ENCODE results near the gene FGF5.
"Not testable (repeated sequence)": the region's sequence is repeated elsewhere in the genome, so short reads cannot be mapped to it uniquely, and the experiment has no call there.

The FGF5 gene

GRCh38 chr4:80295826-80296225, 29.4 kb downstream of the FGF5 start:
- no peak for DNase-seq (ENCODE audit: low read depth)

- DNase-seq (ENCODE audit: low read depth), result no peak
These were observed 35.4 kb downstream of the FGF5 start for GRCh38 chr4:80301884-80302283.

GRCh38 chr4:80302616-80303223, 36.3 kb downstream of the FGF5 start:
- DNase-seq (ENCODE audit: low read depth), result no peak

- no peak for DNase-seq (ENCODE audit: low read depth)
These were observed 39.0 kb downstream of the FGF5 start for GRCh38 chr4:80305466-80305865.

- DNase-seq (ENCODE audit: low read depth), result no peak
These were observed 39.8 kb downstream of the FGF5 start for GRCh38 chr4:80306260-80306659.

- DNase-seq (ENCODE audit: low read depth), result no peak
These were observed 40.8 kb downstream of the FGF5 start for GRCh38 chr4:80307183-80307735.

GRCh38 chr4:80307774-80308465, 41.5 kb downstream of the FGF5 start:
- no peak for DNase-seq (ENCODE audit: low read depth)

GRCh38 chr4:80308466-80308822, 42.0 kb downstream of the FGF5 start:
- DNase-seq (ENCODE audit: low read depth), result no peak

GRCh38 chr4:80309294-80310004, 43.0 kb downstream of the FGF5 start:
- DNase-seq (ENCODE audit: low read depth), result no peak

GRCh38 chr4:80311130-80311529, 44.7 kb downstream of the FGF5 start:
- no peak for DNase-seq (ENCODE audit: low read depth)

- no peak for DNase-seq (ENCODE audit: low read depth)
These were observed 45.7 kb downstream of the FGF5 start for GRCh38 chr4:80312124-80312523.

- DNase-seq (ENCODE audit: low read depth), result no peak
These were observed 47.2 kb downstream of the FGF5 start for GRCh38 chr4:80313627-80314026.

- DNase-seq (ENCODE audit: low read depth), result not testable (repeated sequence)
These were observed 49.4 kb downstream of the FGF5 start for GRCh38 chr4:80315848-80316247.

GRCh38 chr4:80321341-80321740, 54.9 kb downstream of the FGF5 start:
- no peak for DNase-seq (ENCODE audit: low read depth)

- no peak for DNase-seq (ENCODE audit: low read depth)
These were observed 55.3 kb downstream of the FGF5 start for GRCh38 chr4:80321776-80322175.

GRCh38 chr4:80322716-80323115, 56.3 kb downstream of the FGF5 start:
- no peak for DNase-seq (ENCODE audit: low read depth)

GRCh38 chr4:80324171-80324570, 57.7 kb downstream of the FGF5 start:
- DNase-seq (ENCODE audit: low read depth), result no peak

GRCh38 chr4:80331693-80332092, 65.2 kb downstream of the FGF5 start:
- DNase-seq (ENCODE audit: low read depth), result no peak

GRCh38 chr4:80333121-80333520, 66.7 kb downstream of the FGF5 start:
- DNase-seq (ENCODE audit: low read depth), result no peak

- DNase-seq (ENCODE audit: low read depth), result no peak
These were observed 68.1 kb downstream of the FGF5 start for GRCh38 chr4:80334568-80334967.

- no peak for DNase-seq (ENCODE audit: low read depth)
These were observed 68.7 kb downstream of the FGF5 start for GRCh38 chr4:80335226-80335553.

- DNase-seq (ENCODE audit: low read depth), result peak; percentile 7
These were observed 69.3 kb downstream of the FGF5 start, which contains the start of gene CFAP299 for GRCh38 chr4:80335554-80336358. Gene CFAP299, plus strand, starts transcription at chr4:80335730.

All from T follicular helper cell (primary cell).